Measurements from ENCODE around the gene ST3GAL3. TPM values are rescaled to one million over a fixed set of nuclear protein-coding genes. Genes with fewer than 3 reads are reported as not detected.

ST3GAL3 gene
- total and polyA plus RNA-seq, 10 of the 15 experiments (the other 5 are each of a cell fraction or from before 2014, with no cell fraction given): 1.2 to 19.3 (median 11.0) TPM

- no peak for FAIRE-seq
- peaks cover 0 to 1% of the 10 kb centered on the region in 2 experiments; a peak in 1 of 4 replicates for H3K36me3 ChIP-seq (ENCODE audit: control insufficient read depth in 2 of 2, insufficient read depth in 2 of 2, low read length in 1 of 2)
- H3K27me3 ChIP-seq (replicated peaks in 1 of 2; ENCODE audit: control insufficient read depth in 2 of 2, insufficient read depth in 2 of 2, low read length in 1 of 2): no peaks in the 10 kb centered on the region
- CTCF ChIA-PET: interaction anchor here (0.7 to 1.8 kb wide), 3 partner anchors 11 to 93 kb away, joined by 3 to 6 read pairs (median 4); no protein-coding TSS in a partner anchor
- no peak overlapping the region for H3K4me3 ChIP-seq
- H4K20me1 ChIP-seq (ENCODE audit: control insufficient read depth, insufficient read depth): no peaks in the 10 kb centered on the region
- H3K4me1 ChIP-seq (ENCODE audit: control insufficient read depth, insufficient read depth, low read length): peaks cover 13% of the 10 kb centered on the region
- H3K27ac ChIP-seq (ENCODE audit: control insufficient read depth, insufficient read depth): no peak overlapping the region
- TF ChIP-seq ESRRA (IDR thresholded peaks at IDR 0.05; ENCODE audit: low read length): no peak
- no TSS peak for BruUV-seq (replicated peaks)
- H3K9me3 ChIP-seq (replicated peaks; ENCODE audit: control insufficient read depth, insufficient read depth, low read length): no peaks in the 10 kb centered on the region
- in situ Hi-C loops (cut with MboI) (no loop called here), intact Hi-C loops (cut with micrococcal nuclease; ENCODE audit: unreplicated experiment) (no loop called here)
- no peak overlapping the region for H3K9ac ChIP-seq (ENCODE audit: control insufficient read depth, insufficient read depth, low read length)
- RAD21 ChIA-PET (ENCODE audit: unreplicated experiment): interaction anchor here (1.2 kb wide), 1 partner anchor 94 kb away, joined by 3 read pairs; no protein-coding TSS in a partner anchor
- no peak for DNase-seq (ENCODE audit: low read depth, low spot score)
- H3K79me2 ChIP-seq (ENCODE audit: control insufficient read depth, insufficient read depth, low read length): no peaks in the 10 kb centered on the region
- no peak for ATAC-seq
- SMC1A ChIA-PET (ENCODE audit: uncharacterized antibody, unreplicated experiment): interaction anchor here (0.9 to 1.3 kb wide), 5 partner anchors 13 to 93 kb away, joined by 3 to 5 read pairs (median 4); no protein-coding TSS in a partner anchor
- H3K4me2 ChIP-seq (ENCODE audit: control insufficient read depth, insufficient read depth): no peak overlapping the region
- no peak overlapping the region for H2AFZ ChIP-seq (ENCODE audit: control insufficient read depth, low read depth, low read length)
- POLR2A ChIA-PET: no interaction called here
Measured at GRCh38 chr1:43857163-43857562, 149.8 kb downstream of the ST3GAL3 start.

- Histone ChIP-seq H2AFZ (ENCODE audit: control insufficient read depth, low read depth, low read length) (no peak overlapping the region), H3K27ac (ENCODE audit: control insufficient read depth, insufficient read depth) (no peak overlapping the region), H3K4me2 (ENCODE audit: control insufficient read depth, insufficient read depth) (no peak overlapping the region), H3K27me3 (replicated peaks in 1 of 2; ENCODE audit: control insufficient read depth in 2 of 2, insufficient read depth in 2 of 2, low read length in 1 of 2) (no peaks in the 10 kb centered on the region), H3K79me2 (ENCODE audit: control insufficient read depth, insufficient read depth, low read length) (no peaks in the 10 kb centered on the region), H3K36me3 (ENCODE audit: control insufficient read depth in 2 of 2, insufficient read depth in 2 of 2, low read length in 1 of 2) (peaks cover 0 to 1% of the 10 kb centered on the region in 2 experiments; a peak in 1 of 4 replicates), H3K9me3 (replicated peaks; ENCODE audit: control insufficient read depth, insufficient read depth, low read length) (no peaks in the 10 kb centered on the region), H3K9ac (ENCODE audit: control insufficient read depth, insufficient read depth, low read length) (no peak overlapping the region), H4K20me1 (ENCODE audit: control insufficient read depth, insufficient read depth) (no peaks in the 10 kb centered on the region), H3K4me3 (no peak overlapping the region), H3K4me1 (ENCODE audit: control insufficient read depth, insufficient read depth, low read length) (peaks cover 6% of the 10 kb centered on the region)
- BruUV-seq (replicated peaks): no TSS peak
- DNase-seq (ENCODE audit: low read depth, low spot score): no peak
- ChIA-PET CTCF (interaction anchor here (0.7 to 1.0 kb wide), 3 partner anchors 11 to 94 kb away, joined by 3 to 4 read pairs (median 4); no protein-coding TSS in a partner anchor), SMC1A (ENCODE audit: uncharacterized antibody, unreplicated experiment) (interaction anchor here (1.1 to 1.3 kb wide), 2 partner anchors 9 to 12 kb away, joined by 3 to 5 read pairs; no protein-coding TSS in a partner anchor), RAD21 (ENCODE audit: unreplicated experiment) (no interaction called here), POLR2A (no interaction called here)
- TF ChIP-seq YBX1 (IDR thresholded peaks at IDR 0.05) (no peak), SREBF2 (IDR thresholded peaks at IDR 0.05; ENCODE audit: low read length) (no peak), MEF2A (IDR thresholded peaks at IDR 0.05; ENCODE audit: insufficient read depth, low read depth, low read length) (no peak), BCLAF1 (IDR thresholded peaks at IDR 0.05) (no peak), NFYA (IDR thresholded peaks at IDR 0.05; ENCODE audit: borderline replicate concordance, low read depth, low read length) (no peak), GABPA (IDR thresholded peaks at IDR 0.05; ENCODE audit: low read depth) (no peak), PML (IDR thresholded peaks at IDR 0.05; ENCODE audit: low read length) (no peak), IRF5 (IDR thresholded peaks at IDR 0.05; ENCODE audit: borderline replicate concordance) (no peak), SMAD1 (IDR thresholded peaks at IDR 0.05; ENCODE audit: low read depth, partially characterized antibody) (no peak), SUPT20H (IDR thresholded peaks at IDR 0.05; ENCODE audit: borderline replicate concordance, control insufficient read depth, low read depth, low read length) (no peak), USF2 (IDR thresholded peaks at IDR 0.05; ENCODE audit: borderline replicate concordance, low read depth, low read length) (no peak), RB1 (IDR thresholded peaks at IDR 0.05; ENCODE audit: borderline replicate concordance) (no peak)
- intact Hi-C loops (cut with micrococcal nuclease; ENCODE audit: unreplicated experiment) (no loop called here), in situ Hi-C loops (cut with MboI) (no loop called here)
- WGBS (ENCODE audit: insufficient coverage, insufficient replicate concordance, low lambda C conversion rate, missing lambda C conversion rate): 33% methylated on average over 2 of the region's 2 CpGs
- no peak for ATAC-seq
- FAIRE-seq: no peak
Measured at GRCh38 chr1:43858324-43858723, 151.0 kb downstream of the ST3GAL3 start.

Data from GM12878 (cell line).